Adipocyte (in vitro differentiated cells): Measurements from ENCODE around the gene SLC25A43.
A peak's percentile ranks its signal among the peaks of the same experiment; 100 is the strongest.
"Not testable (repeated sequence)": the region's sequence is repeated elsewhere in the genome, so short reads cannot be mapped to it uniquely, and the experiment has no call there.

Experiments
- DNase-seq: peaks from one replicate; pipeline ENCODE4 v3.0.0-alpha.2; 2015; ENCODE audit warnings: low read depth
- H3K27me3 ChIP-seq: replicated peaks from 2 replicates; pipeline ENCODE4 v1.7.0; 2013; ENCODE audit warnings: mild to moderate bottlenecking, low read length, moderate library complexity; ENCODE audit not compliant: control insufficient read depth, insufficient read depth
- H3K36me3 ChIP-seq: 2 replicates; pipeline ENCODE4 v1.7.0; 2013; ENCODE audit warnings: low read length, mild to moderate bottlenecking, moderate library complexity; ENCODE audit not compliant: control insufficient read depth, insufficient read depth, severe bottlenecking
- H3K4me1 ChIP-seq: 2 replicates; pipeline ENCODE4 v1.7.0; 2013; ENCODE audit warnings: mild to moderate bottlenecking, low read length, moderate library complexity; ENCODE audit not compliant: control insufficient read depth, insufficient read depth
- H3K4me3 ChIP-seq: 2 replicates; pipeline ENCODE4 v1.7.0; 2013; ENCODE audit warnings: mild to moderate bottlenecking, low read length, moderate library complexity
- H3K9ac ChIP-seq: 2 replicates; pipeline ENCODE4 v1.7.0; 2013; ENCODE audit warnings: mild to moderate bottlenecking, low read length, moderate library complexity
- H3K9me3 ChIP-seq: 2 replicates; pipeline ENCODE4 v1.7.0; 2013; ENCODE audit warnings: mild to moderate bottlenecking, low read length, moderate library complexity; ENCODE audit not compliant: control insufficient read depth

SLC25A43 gene

DNA sequence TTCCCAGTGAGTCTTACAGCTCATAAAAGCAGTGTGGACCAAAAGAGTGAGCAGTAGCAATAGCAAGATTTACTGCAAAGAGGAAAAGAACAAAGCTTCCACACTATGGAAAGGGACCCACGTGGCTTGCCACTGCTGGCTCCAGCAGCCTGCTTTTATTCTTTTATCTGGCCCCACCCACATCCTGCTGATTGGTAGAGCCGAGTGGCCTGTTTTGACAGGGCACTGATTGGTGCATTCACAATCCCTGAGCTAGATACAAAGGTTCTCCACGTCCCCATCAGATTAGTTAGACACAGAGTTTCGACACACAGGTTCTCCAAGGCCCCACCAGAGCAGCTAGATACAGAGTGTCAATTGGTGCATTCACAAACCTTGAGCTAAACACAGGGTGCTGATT is 12.5 kb upstream of the SLC25A43 start:
- not testable (repeated sequence) for DNase-seq, H3K9me3 ChIP-seq, H3K4me1 ChIP-seq, H3K27me3 ChIP-seq, H3K4me3 ChIP-seq, H3K36me3 ChIP-seq, H3K9ac ChIP-seq

DNA sequence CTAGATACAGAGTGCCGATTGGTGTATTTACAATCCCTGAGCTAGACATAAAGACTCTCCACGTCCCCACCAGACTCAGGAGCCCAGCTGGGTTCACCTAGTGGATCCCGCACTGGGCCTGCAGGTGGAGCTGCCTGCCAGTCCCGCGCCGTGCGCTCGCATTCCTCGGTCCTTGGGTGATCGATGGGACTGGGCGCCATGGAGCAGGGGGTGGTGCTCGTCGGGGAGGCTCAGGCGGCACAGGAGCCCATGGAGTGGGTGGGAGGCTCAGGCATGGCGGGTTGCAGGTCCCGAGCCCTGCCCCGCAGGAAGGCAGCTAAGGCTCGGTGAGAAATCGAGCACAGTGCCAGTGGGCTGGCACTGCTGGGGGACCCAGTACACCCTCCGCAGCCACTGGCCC is 11.7 kb upstream of the SLC25A43 start:
- not testable (repeated sequence) for H3K4me3 ChIP-seq, H3K9me3 ChIP-seq, H3K27me3 ChIP-seq, DNase-seq, H3K36me3 ChIP-seq, H3K4me1 ChIP-seq, H3K9ac ChIP-seq

DNA sequence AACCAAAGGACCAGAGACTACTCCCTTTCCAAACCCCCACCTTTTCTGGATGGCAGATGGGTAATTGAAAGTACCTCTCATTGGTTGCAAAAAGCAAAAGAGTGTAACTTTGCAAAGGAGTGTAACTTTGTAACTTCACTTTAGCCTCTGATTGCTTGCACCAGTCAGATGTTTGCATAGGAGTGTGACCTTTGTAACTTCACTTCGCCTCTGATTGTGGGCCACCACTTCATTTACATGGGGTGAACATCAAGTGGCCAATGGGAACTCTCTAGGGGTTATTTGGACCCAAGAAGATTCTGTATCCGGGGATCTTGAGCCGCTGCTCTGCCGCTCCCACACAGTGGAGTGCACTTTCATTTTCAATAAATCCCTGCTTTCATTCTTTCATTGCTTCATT is 9.9 kb upstream of the SLC25A43 start:
- Histone ChIP-seq H3K4me3 (peak overlapping the region; percentile 35), H3K27me3 (no peaks in the 10 kb centered on the region), H3K9me3 (no peaks in the 10 kb centered on the region), H3K36me3 (no peaks in the 10 kb centered on the region), H3K4me1 (no peaks in the 10 kb centered on the region), H3K9ac (no peak overlapping the region)
- DNase-seq = no peak

DNA sequence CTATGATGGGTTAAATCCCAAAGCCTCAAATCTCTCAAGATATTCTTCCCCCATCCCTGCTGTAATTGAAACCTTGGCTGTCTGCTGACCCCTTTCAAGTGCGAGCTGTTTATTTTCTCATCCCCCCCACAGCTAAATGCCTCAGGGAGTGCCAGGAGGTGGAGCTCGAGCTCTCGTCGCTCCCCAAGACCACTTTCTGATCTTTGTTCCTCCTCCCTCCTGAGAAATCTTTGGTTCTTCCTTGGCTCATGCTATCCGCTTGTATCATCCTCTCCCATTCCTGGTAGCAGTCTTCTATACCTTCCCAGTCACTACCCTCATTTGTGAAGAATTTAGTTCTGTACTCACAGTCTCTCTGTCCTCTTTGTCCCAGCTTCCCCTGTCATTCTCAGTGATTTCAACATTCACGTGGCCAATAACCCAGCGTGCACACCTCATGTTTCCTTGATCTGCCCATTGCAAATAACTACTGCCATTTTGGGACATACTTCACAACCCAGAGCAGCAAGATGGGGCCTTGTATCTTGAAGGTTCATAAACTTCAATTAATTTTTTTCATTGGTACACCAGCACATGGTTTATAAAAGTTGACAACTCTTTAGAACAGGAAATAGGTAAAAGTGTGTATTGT is 9.2 kb upstream of the SLC25A43 start:
- H3K4me1 ChIP-seq = no peaks in the 10 kb centered on the region
- DNase-seq = no peak
- no peaks in the 10 kb centered on the region for H3K27me3 ChIP-seq
- H3K36me3 ChIP-seq = no peaks in the 10 kb centered on the region
- peak overlapping the region; percentile 35 for H3K4me3 ChIP-seq
- no peak overlapping the region for H3K9ac ChIP-seq
- H3K9me3 ChIP-seq = no peaks in the 10 kb centered on the region

DNA sequence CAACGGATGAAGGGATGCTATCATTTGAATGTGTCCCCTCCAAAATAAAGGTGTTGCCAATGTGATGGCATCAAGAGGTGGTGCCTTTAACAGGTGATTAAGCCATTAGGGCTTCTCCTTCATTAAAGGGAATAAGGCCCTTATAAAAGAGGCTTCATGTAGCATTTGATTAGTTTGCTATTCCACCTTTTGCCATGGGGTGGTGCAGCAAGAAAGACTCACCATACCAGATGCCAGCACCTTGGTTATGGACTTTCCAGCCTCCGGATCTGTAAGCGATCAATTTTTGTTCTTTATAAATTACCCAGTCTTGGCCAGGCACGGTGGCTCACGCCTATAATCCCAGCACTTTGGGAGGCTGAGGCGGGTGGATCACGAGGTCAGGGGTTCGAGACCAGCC is 7.9 kb upstream of the SLC25A43 start:
- peak; percentile 28 for DNase-seq
- H3K36me3 ChIP-seq = no peaks in the 10 kb centered on the region
- no peak overlapping the region for H3K4me3 ChIP-seq
- no peaks in the 10 kb centered on the region for H3K9me3 ChIP-seq
- H3K9ac ChIP-seq = no peak overlapping the region
- H3K27me3 ChIP-seq = no peaks in the 10 kb centered on the region
- H3K4me1 ChIP-seq = no peaks in the 10 kb centered on the region

DNA sequence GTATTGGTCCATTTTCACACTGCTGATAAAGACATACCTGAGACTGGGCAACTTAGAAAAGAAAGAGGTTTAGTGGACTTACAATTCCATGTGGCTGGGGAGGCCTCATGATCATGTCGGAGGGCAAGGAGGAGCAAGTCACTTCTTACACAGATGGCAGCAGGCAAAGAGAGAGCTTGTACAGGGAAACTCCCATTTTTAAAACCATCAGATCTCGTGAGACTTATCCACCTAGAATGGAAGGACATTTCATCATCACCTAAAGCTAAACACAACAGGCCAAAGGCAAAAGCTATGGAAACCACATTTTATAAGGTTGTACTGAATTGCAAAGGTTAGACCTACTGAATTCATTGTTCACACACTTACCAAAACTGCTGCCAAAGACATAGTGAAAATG is 6.0 kb upstream of the SLC25A43 start:
- Histone ChIP-seq H3K36me3 (no peaks in the 10 kb centered on the region), H3K9ac (no peak overlapping the region), H3K4me3 (no peak overlapping the region), H3K9me3 (no peaks in the 10 kb centered on the region), H3K27me3 (no peaks in the 10 kb centered on the region), H3K4me1 (no peaks in the 10 kb centered on the region)
- no peak for DNase-seq

DNA sequence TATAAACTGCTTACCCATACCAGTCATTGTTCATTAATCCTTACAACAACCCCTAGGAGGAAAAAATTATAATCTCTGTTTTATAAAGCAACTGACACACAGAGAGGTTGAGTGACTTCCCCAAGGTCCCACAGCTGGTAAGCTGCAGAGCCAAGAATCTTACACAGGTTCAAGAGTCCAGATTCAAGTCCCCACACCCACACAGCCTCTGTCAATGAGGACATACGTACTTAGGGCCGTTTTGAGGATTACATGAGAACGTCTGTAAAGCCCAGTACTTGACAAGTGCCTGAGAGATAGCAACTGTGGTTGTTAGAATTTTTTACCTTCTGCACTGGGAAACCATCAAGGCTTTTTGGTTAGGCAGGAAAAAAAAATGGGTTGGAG is 556 bp upstream of the SLC25A43 start:
- H3K9ac ChIP-seq = peak overlapping the region; percentile 86
- peak overlapping the region; percentile 73 for H3K4me3 ChIP-seq
- H3K4me1 ChIP-seq = peaks cover 10% of the 10 kb centered on the region
- DNase-seq = peak; percentile 32
- no peaks in the 10 kb centered on the region for H3K27me3 ChIP-seq
- no peaks in the 10 kb centered on the region for H3K36me3 ChIP-seq
- H3K9me3 ChIP-seq = no peaks in the 10 kb centered on the region

DNA sequence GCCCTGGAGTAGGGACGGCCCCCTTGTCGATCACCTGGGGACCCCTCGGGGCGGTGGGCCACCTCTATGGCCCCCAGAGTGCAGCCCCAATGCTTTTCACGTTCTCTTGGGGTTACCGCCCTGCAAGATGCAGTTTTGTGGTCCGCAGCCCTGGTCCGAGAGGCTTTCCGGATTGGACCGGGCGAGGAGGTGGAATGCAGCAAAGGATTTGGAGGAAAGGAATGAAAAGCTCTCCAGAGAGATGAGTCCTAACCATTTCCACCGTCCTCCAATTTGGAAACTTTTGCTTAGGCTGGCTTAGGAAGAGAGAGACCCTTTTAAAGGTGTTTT is 601 bp downstream of the SLC25A43 start:
- Histone ChIP-seq H3K9ac (peak overlapping the region; percentile 86), H3K27me3 (no peaks in the 10 kb centered on the region), H3K9me3 (no peaks in the 10 kb centered on the region), H3K36me3 (no peaks in the 10 kb centered on the region), H3K4me3 (peak overlapping the region; percentile 73), H3K4me1 (peaks cover 10% of the 10 kb centered on the region)
- peak; percentile 55 for DNase-seq

DNA sequence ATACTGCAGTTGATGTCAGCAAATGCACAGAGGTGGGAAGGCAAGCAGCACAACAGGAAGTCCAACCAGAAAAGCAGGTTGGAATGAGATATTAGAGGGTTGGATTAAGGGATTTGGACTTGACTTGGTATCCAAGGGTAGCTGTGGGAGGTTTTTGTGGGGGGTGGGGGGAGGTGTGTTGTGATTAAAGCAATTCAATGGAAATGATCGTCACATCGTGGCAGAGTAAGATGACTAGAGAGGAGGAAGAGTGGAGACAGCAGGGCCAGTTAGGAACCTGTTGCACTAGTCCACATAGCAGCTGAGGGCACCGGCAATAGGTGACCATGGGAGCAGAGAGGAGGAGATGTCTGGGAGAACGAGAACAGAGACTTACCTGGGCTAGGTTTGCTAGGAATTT is 2.4 kb downstream of the SLC25A43 start:
- H3K4me1 ChIP-seq = peaks cover 10% of the 10 kb centered on the region
- DNase-seq = no peak
- no peaks in the 10 kb centered on the region for H3K36me3 ChIP-seq
- H3K9me3 ChIP-seq = no peaks in the 10 kb centered on the region
- H3K4me3 ChIP-seq = no peak overlapping the region
- no peak overlapping the region for H3K9ac ChIP-seq
- no peaks in the 10 kb centered on the region for H3K27me3 ChIP-seq

DNA sequence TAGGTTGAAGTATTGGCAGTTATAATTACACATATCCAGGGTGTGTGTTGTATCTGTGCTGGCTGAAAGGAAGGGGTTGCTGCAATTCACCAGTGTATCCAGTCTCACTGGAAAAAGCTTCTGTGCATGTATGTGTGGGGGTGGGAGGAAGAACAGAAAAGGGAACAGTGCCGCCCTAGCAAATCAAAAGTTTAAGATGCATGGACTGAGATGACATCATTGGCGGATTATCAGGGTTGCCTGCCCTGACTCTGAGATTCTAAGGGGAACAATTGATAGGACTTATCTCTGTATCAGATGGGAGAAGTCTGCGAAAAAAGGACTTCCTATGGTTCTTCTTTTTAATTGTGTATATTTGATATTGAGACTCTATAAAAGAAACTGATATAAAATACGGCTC is 3.5 kb downstream of the SLC25A43 start:
- H3K4me3 ChIP-seq = no peak overlapping the region
- no peak overlapping the region for H3K9ac ChIP-seq
- no peaks in the 10 kb centered on the region for H3K27me3 ChIP-seq
- peaks cover 13% of the 10 kb centered on the region for H3K4me1 ChIP-seq
- H3K9me3 ChIP-seq = no peaks in the 10 kb centered on the region
- DNase-seq = no peak
- H3K36me3 ChIP-seq = no peaks in the 10 kb centered on the region

DNA sequence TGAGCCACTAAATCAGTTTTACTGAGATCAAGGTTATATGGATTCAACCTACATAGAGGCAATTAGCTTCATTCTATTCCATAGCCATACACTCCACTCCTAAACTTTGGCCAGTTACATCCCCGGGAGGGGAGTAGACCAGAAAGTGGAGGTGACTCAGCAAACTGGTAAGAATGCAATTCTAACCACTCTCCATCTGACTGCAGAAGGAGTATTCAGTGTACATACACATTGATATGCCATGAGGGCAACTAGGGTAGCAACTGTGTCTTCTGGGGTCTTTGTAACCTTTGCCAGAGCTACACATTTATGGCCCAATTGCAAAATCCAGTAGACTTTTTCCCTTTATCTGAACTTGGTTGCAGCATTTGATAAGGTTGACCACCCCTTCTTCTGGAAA is 7.6 kb downstream of the SLC25A43 start:
- DNase-seq = peak; percentile 10
- Histone ChIP-seq H3K36me3 (peaks cover 8% of the 10 kb centered on the region), H3K4me1 (peaks cover 14% of the 10 kb centered on the region), H3K4me3 (no peak overlapping the region), H3K9ac (no peak overlapping the region), H3K9me3 (no peaks in the 10 kb centered on the region), H3K27me3 (no peaks in the 10 kb centered on the region)

DNA sequence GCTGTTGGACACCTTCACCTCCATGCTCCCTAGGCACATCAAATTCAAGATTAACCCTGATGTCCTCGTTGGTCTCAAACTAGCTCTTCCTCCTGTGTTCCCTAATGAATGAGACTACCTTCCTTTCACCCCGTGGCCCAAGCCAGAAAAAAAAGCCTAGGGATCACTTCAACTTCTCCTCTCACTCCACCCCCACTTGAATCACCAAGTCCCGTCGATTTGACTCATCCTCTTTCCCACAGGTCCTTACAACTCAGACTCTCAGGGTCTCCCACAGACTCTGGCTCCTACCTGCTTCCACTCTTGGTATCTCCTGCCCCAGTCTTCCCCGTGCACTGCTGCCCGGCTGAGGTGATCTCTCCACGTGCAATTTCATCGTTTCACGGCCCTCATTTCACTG is 8.5 kb downstream of the SLC25A43 start:
- Histone ChIP-seq H3K9ac (no peak overlapping the region), H3K4me1 (peaks cover 14% of the 10 kb centered on the region), H3K9me3 (no peaks in the 10 kb centered on the region), H3K27me3 (no peaks in the 10 kb centered on the region), H3K36me3 (peaks cover 8% of the 10 kb centered on the region), H3K4me3 (no peak overlapping the region)
- no peak for DNase-seq
